Measurements from ENCODE around the gene RASA3. TPM values are rescaled to one million over a fixed set of nuclear protein-coding genes. Genes with fewer than 3 reads are reported as not detected.

RASA3 gene
- total RNA-seq, 1 donor from 2014 or later, result 2.6 TPM

DNA sequence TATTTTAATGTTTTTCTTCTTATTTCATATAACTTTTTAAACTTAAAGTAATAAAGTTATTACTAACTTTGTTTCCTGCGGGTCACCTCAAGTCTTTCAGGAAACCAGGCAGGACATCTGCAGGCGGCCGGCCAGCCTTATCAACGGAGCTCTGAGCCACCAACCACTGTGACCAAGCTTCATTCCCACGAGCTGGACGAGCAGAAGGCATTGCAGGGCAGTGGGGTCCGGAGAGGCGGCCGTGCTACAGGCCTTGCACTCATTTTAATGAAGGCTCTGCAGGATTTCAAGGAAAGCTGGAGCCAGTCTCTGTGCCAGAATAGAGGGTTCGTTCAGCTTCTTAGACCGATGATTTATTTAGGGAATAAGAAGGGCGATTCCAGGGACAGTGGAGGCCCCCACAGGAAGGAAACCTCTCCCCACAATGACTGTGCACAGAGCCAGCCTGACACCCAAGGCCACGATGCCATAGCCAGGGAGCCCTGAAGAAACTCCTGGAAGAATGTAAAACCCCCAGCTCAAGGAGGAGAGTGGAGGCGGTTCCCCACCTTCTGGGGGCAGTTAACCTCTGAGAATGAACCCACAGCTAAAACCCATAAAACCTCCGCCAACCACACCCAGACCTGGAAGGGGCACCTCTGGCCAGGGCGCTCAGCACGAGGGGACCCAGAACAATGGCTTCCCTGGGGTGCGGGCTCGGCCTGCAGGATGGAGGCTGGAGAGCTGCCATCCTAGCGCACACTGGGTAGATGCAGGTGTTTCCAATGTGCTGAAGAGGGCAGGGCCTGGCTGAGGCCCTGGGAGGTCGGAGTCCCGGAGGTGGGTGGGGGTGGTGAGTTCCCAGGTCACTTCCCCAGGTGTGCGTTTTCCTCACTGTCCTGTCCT lies 75.0 kb downstream of the RASA3 start:
- Histone ChIP-seq H3K36me3 (ENCODE audit: control insufficient read depth, insufficient read depth, low read length) (no peaks in the 10 kb centered on the region), H3K4me3 (ENCODE audit: low read depth, low read length) (no peak overlapping the region), H3K27me3 (ENCODE audit: control insufficient read depth, insufficient read depth, low read length) (no peaks in the 10 kb centered on the region)
- TF ChIP-seq, protein P1, sequence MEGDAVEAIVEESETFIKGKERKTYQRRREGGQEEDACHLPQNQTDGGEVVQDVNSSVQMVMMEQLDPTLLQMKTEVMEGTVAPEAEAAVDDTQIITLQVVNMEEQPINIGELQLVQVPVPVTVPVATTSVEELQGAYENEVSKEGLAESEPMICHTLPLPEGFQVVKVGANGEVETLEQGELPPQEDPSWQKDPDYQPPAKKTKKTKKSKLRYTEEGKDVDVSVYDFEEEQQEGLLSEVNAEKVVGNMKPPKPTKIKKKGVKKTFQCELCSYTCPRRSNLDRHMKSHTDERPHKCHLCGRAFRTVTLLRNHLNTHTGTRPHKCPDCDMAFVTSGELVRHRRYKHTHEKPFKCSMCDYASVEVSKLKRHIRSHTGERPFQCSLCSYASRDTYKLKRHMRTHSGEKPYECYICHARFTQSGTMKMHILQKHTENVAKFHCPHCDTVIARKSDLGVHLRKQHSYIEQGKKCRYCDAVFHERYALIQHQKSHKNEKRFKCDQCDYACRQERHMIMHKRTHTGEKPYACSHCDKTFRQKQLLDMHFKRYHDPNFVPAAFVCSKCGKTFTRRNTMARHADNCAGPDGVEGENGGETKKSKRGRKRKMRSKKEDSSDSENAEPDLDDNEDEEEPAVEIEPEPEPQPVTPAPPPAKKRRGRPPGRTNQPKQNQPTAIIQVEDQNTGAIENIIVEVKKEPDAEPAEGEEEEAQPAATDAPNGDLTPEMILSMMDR (IDR thresholded peaks at IDR 0.05; ENCODE audit: insufficient read depth, low read length, severe bottlenecking), result no peak
- FAIRE-seq (no peak), DNase-seq (ENCODE audit: low read depth) (no peak)

DNA sequence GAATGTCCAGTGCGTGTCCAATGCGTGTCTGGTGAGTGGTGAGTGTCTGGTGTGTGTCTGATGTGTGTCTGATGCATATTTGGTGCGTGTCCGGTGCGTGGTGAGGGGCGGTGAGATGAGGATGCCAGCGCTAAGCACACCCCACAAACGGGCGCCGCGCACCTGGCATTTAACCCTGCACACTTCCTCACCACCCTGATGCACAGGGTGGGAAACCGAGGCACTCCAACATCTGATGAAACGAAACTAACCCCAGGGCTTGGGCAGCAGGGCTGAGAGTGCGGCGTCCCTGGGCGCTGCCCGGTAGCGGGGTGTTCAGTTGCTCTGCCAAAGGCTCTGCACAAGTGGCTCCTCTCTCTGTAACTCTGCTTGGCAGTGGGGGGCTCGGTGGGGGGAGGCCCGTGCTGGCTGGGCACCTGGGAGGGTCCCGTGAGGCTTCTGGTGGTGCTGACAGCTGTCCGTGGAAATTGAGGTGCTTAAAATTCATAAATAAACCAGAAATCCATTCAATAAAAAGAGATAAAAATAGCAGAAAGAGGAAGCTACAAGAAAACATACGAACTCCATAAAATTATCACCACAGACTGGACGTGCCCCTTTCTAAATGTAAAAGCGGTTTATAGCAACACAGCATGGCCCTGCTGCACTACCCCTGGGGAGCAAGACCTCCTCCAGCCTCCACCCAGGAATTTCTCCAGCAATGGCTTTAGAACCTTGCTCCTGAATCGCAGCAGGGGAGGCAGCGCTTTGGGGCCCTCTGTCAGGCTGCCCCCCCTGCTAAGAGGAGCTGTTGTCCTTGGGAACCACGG lies 76.0 kb downstream of the RASA3 start:
- no peak for DNase-seq (ENCODE audit: low read depth)
- H3K27me3 ChIP-seq (ENCODE audit: control insufficient read depth, insufficient read depth, low read length), result no peaks in the 10 kb centered on the region
- no peak for FAIRE-seq
- no peaks in the 10 kb centered on the region for H3K36me3 ChIP-seq (ENCODE audit: control insufficient read depth, insufficient read depth, low read length)
- no peak overlapping the region for H3K4me3 ChIP-seq (ENCODE audit: low read depth, low read length)
- TF ChIP-seq, protein P1 (IDR thresholded peaks at IDR 0.05; ENCODE audit: insufficient read depth, low read length, severe bottlenecking), result no peak

DNA sequence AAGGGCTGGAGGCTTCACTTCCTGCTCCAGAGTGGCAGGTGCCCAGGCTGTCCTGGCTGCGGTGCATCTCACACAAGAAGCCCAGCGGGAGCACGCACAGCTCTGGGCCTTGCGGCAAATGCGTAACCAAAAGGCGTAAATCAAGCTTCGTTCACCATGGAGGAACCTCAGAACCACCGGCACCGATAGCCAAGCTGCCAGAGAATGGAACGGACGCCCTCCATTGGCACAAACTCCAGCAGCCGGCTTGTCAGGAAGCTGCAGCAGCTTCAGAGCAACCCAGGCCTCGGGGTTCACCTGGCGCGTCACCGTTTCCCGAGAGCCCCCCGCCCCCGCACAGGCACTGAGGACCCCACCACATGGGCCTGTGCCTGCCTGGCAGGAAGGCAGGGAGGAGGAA lies 76.7 kb downstream of the RASA3 start:
- Histone ChIP-seq H3K36me3 (ENCODE audit: control insufficient read depth, insufficient read depth, low read length) (no peaks in the 10 kb centered on the region), H3K4me3 (ENCODE audit: low read depth, low read length) (no peak overlapping the region), H3K27me3 (ENCODE audit: control insufficient read depth, insufficient read depth, low read length) (no peaks in the 10 kb centered on the region)
- no peak for DNase-seq (ENCODE audit: low read depth)
- FAIRE-seq, result no peak
- TF ChIP-seq, protein P1 (IDR thresholded peaks at IDR 0.05; ENCODE audit: insufficient read depth, low read length, severe bottlenecking), result no peak

DNA sequence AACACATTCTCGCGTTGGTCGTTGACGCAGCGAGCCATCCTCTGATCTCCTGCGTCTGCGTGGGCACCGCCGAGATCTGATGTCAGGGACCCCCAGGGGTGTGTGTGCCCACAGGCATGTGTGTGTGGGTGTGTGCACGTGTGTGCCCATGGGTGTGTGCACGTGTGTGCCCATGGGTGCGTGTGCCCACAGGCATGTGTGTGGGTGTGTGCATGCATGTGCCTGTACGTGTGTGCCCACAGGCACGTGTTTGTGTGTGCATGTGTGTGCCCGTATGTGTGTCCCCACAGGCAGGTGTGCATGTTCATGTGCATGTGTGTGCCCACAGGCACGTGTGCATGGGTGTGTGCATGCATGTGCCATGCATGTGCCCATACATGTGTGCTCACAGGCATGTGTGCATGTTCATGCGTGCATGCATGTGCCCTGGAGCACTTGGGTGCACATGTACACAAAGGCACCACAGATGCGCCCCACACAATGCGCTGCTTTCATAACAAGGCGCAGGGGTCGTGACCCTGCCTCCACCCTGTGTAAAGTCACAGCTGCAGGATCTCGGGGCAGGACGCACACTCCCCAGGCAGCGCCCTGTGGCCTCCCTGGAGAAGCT lies 77.5 kb downstream of the RASA3 start:
- no peaks in the 10 kb centered on the region for H3K36me3 ChIP-seq (ENCODE audit: control insufficient read depth, insufficient read depth, low read length)
- TF ChIP-seq, protein P1 (IDR thresholded peaks at IDR 0.05; ENCODE audit: insufficient read depth, low read length, severe bottlenecking), result no peak
- DNase-seq (ENCODE audit: low read depth) (no peak), FAIRE-seq (peak; percentile 98)
- no peaks in the 10 kb centered on the region for H3K27me3 ChIP-seq (ENCODE audit: control insufficient read depth, insufficient read depth, low read length)
- no peak overlapping the region for H3K4me3 ChIP-seq (ENCODE audit: low read depth, low read length)

GRCh38 chr13:114054264-114054663 lies 78.2 kb downstream of the RASA3 start:
- DNase-seq (ENCODE audit: low read depth) (no peak), FAIRE-seq (no peak)
- Histone ChIP-seq H3K36me3 (ENCODE audit: control insufficient read depth, insufficient read depth, low read length) (no peaks in the 10 kb centered on the region), H3K4me3 (ENCODE audit: low read depth, low read length) (no peak overlapping the region), H3K27me3 (ENCODE audit: control insufficient read depth, insufficient read depth, low read length) (no peaks in the 10 kb centered on the region)
- TF ChIP-seq, protein P1 (IDR thresholded peaks at IDR 0.05; ENCODE audit: insufficient read depth, low read length, severe bottlenecking), result no peak

Data from bronchial epithelial cell (primary cell).